Left lung (tissue), 10 donors: ENCODE results near the gene PTPN13. TPM values are rescaled to one million over a fixed set of nuclear protein-coding genes. Genes with fewer than 3 reads are reported as not detected.

Experiments
- ATAC-seq: fragments of 200-7000 bp; cut with Tn5 transposase; one replicate; pipeline ENCODE4 v1.9.1; 2020; ENCODE audit warnings: moderate library complexity
- DNase-seq, 4 donors: peaks; one replicate each; pipeline ENCODE4 v3.0.0-alpha.2; 2013 to 2020
- H3K27ac ChIP-seq, 2 donors: fragments of 200-600 bp; sonication (generic) in 1 of 2; one replicate each; pipeline versions ENCODE4 v1.5.0 to v1.8.0; 2020 to 2021
- H3K27me3 ChIP-seq, 2 donors: fragments of 200-600 bp; sonication (generic) in 1 of 2; one replicate each; pipeline versions ENCODE4 v1.5.0 to v1.8.0; 2020 to 2021
- H3K36me3 ChIP-seq, 2 donors: fragments of 200-600 bp; sonication (generic) in 1 of 2; one replicate each; pipeline versions ENCODE4 v1.5.0 to v1.8.0; 2020 to 2021
- H3K4me1 ChIP-seq, 2 donors: fragments of 200-600 bp; one replicate each; pipeline ENCODE4 v1.8.0; 2021
- H3K4me3 ChIP-seq, 2 donors: fragments of 200-600 bp; sonication (generic) in 1 of 2; one replicate each; pipeline versions ENCODE4 v1.5.0 to v1.8.0; 2020 to 2021; ENCODE audit warnings: mild to moderate bottlenecking in 1 of 2
- H3K9me3 ChIP-seq, 2 donors: fragments of 200-600 bp; sonication (generic) in 1 of 2; one replicate each; pipeline versions ENCODE4 v1.5.0 to v1.8.0; 2020 to 2021
- intact Hi-C, 2 donors: fragments of 100-400 bp; cut with DNase I; formaldehyde crosslinking; loops; one replicate each; pipeline versions ENCODE4 v1.11.2 to v1.14.2; 2022
- polyA plus RNA-seq, 6 donors: library from polyadenylated mRNA; unstranded; fragments of 120-200 nt; gene quantifications; one replicate each; pipeline ENCODE4 v1.2.1, GENCODE V29; 2013; ENCODE audit not compliant: insufficient read length in 6 of 6
- total RNA-seq, 2 donors: library from RNA; stranded (reverse); fragmentation: NEBNext Ultra II Directional; extraction: Animal tissue kit (Norgen Biotek cat#: 25700); gene quantifications; one replicate each; pipeline ENCODE4 v1.2.1, GENCODE V29; 2021
- TF ChIP-seq, protein P1 (sequence below), 2 donors: fragments of 200-600 bp; sonication (generic) in 1 of 2; IDR thresholded peaks; one replicate each; pipeline versions ENCODE4 v1.5.0 to v1.8.0; 2021; ENCODE audit warnings: antibody characterized with exemption in 2 of 2
- donor health status: DM: no; HTN: yes; CAD: no.
- donor health status: DM: no; HTN: no; CAD: no.

Gene PTPN13
- total and polyA plus RNA-seq, 8 donors, result 59.0 to 159 (median 95.6) TPM

DNA sequence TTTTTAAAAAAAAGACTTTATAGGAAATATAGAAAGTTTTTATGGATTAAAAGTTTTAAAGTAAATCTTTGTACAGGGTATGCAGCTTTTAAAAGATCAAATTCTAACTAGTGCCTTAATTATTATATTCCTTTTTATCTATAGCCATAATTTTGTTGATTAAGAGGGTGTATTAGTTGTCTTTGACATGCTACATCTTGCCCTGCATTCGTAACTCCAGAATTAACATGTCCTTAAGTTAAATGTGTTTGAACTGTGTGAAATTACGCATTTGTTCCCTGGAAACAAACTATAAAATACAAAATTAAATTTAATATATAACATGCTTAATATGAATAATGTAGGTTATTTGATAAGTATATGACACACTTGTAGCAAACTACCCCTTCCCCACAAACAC lies 66.3 kb downstream of the PTPN13 start:
- DNase-seq (peak in 2 of 4 donors; percentile 33 to 38), ATAC-seq (no peak)
- Histone ChIP-seq H3K9me3 (peaks cover 0 to 7% of the 10 kb centered on the region in 2 donors), H3K36me3 (no peaks in the 10 kb centered on the region), H3K27me3 (no peaks in the 10 kb centered on the region), H3K4me3 (no peak overlapping the region), H3K27ac (no peak overlapping the region), H3K4me1 (no peaks in the 10 kb centered on the region)
- TF ChIP-seq, protein P1, sequence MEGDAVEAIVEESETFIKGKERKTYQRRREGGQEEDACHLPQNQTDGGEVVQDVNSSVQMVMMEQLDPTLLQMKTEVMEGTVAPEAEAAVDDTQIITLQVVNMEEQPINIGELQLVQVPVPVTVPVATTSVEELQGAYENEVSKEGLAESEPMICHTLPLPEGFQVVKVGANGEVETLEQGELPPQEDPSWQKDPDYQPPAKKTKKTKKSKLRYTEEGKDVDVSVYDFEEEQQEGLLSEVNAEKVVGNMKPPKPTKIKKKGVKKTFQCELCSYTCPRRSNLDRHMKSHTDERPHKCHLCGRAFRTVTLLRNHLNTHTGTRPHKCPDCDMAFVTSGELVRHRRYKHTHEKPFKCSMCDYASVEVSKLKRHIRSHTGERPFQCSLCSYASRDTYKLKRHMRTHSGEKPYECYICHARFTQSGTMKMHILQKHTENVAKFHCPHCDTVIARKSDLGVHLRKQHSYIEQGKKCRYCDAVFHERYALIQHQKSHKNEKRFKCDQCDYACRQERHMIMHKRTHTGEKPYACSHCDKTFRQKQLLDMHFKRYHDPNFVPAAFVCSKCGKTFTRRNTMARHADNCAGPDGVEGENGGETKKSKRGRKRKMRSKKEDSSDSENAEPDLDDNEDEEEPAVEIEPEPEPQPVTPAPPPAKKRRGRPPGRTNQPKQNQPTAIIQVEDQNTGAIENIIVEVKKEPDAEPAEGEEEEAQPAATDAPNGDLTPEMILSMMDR (IDR thresholded peaks at IDR 0.05), result no peak
- intact Hi-C loops, result no loop called here

DNA sequence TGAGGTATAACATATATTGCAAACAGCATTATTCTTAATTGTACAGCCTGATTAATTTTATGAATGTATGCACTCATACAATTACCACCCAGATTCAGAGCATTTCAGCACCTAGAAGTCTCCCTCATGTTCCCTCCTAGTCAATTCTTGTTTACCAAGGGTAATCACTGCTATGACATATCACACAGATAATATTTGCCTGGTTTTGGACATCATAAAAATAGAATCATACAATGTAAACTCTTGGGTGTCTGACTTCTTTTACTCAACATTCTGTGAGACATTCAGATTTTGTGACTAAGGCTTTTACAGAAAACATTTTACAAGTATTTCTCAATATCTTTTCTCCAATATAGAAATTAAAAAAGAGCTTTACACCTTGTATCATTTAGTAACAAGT lies 66.9 kb downstream of the PTPN13 start:
- Histone ChIP-seq H3K27ac (no peak overlapping the region), H3K27me3 (no peaks in the 10 kb centered on the region), H3K4me1 (no peaks in the 10 kb centered on the region), H3K4me3 (no peak overlapping the region), H3K9me3 (peaks cover 0 to 5% of the 10 kb centered on the region in 2 donors), H3K36me3 (no peaks in the 10 kb centered on the region)
- intact Hi-C loops, result no loop called here
- ATAC-seq (no peak), DNase-seq (no peak)
- TF ChIP-seq, protein P1 (IDR thresholded peaks at IDR 0.05), result no peak

DNA sequence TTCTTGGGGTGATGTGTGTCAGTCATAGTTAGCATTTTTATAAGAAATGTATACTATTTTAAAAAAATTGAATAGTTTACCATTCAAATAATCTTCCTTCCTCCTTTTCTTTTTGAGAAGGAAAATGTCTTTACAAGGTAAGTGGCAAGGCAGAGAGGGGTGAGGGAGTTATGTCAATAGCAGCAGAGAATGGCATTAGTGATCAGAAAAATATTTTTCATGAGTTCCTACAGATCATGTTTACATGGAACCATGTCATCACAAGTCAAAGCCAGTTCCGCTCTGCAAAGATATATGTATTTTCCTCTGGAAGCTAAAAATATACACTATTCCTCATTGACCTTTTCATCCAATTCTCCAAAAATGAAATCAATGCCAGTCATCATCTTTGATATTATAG lies 67.3 kb downstream of the PTPN13 start:
- intact Hi-C loops, result no loop called here
- DNase-seq (no peak), ATAC-seq (no peak)
- H3K9me3 ChIP-seq, result peaks cover 0 to 5% of the 10 kb centered on the region in 2 donors
- TF ChIP-seq, protein P1 (IDR thresholded peaks at IDR 0.05), result no peak
- H3K27me3 ChIP-seq, result no peaks in the 10 kb centered on the region
- H3K36me3 ChIP-seq, result no peaks in the 10 kb centered on the region
- no peaks in the 10 kb centered on the region for H3K4me1 ChIP-seq
- H3K27ac ChIP-seq, result no peak overlapping the region
- no peak overlapping the region for H3K4me3 ChIP-seq

DNA sequence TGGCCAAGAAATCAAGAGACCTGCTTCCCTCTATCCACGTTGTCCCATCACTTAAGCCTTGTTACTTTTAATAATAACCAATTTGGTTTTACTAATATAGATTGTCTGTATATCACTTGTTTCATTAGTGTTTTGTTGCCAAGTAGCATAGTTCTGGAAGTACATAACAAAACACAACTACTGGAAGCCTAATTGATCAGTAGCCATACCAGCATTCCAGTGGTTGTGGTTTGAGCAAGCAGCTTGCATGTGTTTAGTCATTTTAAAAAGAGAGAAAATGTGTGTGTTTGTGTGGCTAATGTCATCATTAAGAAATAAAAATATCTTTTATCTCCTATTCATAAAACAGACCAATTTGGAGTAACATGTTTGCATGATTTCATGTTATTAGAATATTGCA lies 70.8 kb downstream of the PTPN13 start:
- Histone ChIP-seq H3K27me3 (no peaks in the 10 kb centered on the region), H3K36me3 (no peaks in the 10 kb centered on the region), H3K27ac (no peak overlapping the region), H3K4me3 (no peak overlapping the region), H3K9me3 (no peaks in the 10 kb centered on the region), H3K4me1 (no peaks in the 10 kb centered on the region)
- ATAC-seq, result no peak
- no peak for DNase-seq
- intact Hi-C loops, result no loop called here
- TF ChIP-seq, protein P1 (IDR thresholded peaks at IDR 0.05), result no peak

DNA sequence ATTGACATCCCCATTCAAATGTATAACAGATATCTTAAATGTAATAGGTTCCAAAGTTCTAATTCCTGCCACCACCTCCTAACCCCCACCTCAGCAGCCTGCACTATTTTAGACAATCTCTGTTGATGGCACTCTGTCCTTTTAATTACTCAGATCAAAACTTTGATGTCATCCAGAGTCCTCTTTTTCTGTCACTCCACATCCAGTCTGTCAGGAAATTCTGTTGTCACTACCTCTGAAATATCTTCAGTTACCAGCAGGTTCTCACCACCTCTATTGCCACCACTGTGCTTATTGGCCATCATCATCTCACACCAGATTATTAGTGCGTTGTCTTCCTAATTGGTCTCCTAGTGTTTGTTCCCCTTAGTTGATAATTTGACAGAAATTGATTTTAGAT lies 76.2 kb downstream of the PTPN13 start:
- Histone ChIP-seq H3K36me3 (no peaks in the 10 kb centered on the region), H3K27me3 (no peaks in the 10 kb centered on the region), H3K4me1 (no peaks in the 10 kb centered on the region), H3K27ac (no peak overlapping the region), H3K4me3 (no peak overlapping the region), H3K9me3 (no peaks in the 10 kb centered on the region)
- TF ChIP-seq, protein P1 (IDR thresholded peaks at IDR 0.05), result no peak
- intact Hi-C loops, result no loop called here
- DNase-seq (no peak), ATAC-seq (no peak)
